Thyroid gland (tissue), 4 donors: ENCODE data around the gene ZMIZ1.

Source experiments
- POLR2A ChIP-seq, 2 donors: fragments of 450-650 bp; IDR thresholded peaks; one replicate each; pipeline ENCODE4 v1.6.1; 2017; ENCODE audit warnings: antibody characterized with exemption in 2 of 2, mild to moderate bottlenecking in 2 of 2, moderate library complexity in 1 of 2
- TF ChIP-seq, protein P1 (sequence below), 6 experiments: fragments of 200-600 bp in 3 of 6; fragments of 450-650 bp in 3 of 6; sonication (generic) in 3 of 6; IDR thresholded peaks; one replicate each; pipeline ENCODE4 v1.5.1; 2016 to 2019; ENCODE audit warnings: antibody characterized with exemption in 6 of 6, mild to moderate bottlenecking in 2 of 6, inconsistent platforms in 1 of 6, moderate library complexity in 1 of 6

GRCh38 chr10:79285315-79286197 lies 216.8 kb downstream of the ZMIZ1 start:
- TF ChIP-seq, protein P1, sequence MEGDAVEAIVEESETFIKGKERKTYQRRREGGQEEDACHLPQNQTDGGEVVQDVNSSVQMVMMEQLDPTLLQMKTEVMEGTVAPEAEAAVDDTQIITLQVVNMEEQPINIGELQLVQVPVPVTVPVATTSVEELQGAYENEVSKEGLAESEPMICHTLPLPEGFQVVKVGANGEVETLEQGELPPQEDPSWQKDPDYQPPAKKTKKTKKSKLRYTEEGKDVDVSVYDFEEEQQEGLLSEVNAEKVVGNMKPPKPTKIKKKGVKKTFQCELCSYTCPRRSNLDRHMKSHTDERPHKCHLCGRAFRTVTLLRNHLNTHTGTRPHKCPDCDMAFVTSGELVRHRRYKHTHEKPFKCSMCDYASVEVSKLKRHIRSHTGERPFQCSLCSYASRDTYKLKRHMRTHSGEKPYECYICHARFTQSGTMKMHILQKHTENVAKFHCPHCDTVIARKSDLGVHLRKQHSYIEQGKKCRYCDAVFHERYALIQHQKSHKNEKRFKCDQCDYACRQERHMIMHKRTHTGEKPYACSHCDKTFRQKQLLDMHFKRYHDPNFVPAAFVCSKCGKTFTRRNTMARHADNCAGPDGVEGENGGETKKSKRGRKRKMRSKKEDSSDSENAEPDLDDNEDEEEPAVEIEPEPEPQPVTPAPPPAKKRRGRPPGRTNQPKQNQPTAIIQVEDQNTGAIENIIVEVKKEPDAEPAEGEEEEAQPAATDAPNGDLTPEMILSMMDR (IDR thresholded peaks at IDR 0.05), result no peak
- TF ChIP-seq POLR2A (IDR thresholded peaks at IDR 0.05), result no peak
